Activated T-helper 17 cell treated with anti-CD3 and anti-CD28 coated beads, Interleukin-2, amount 50 U/mL, for 72 hours (primary cell): ENCODE data around the gene FABP1. TPM values are rescaled to one million over a fixed set of nuclear protein-coding genes. Genes with fewer than 3 reads are reported as not detected.
A peak's percentile ranks its signal among the peaks of the same experiment; 100 is the strongest.

Source experiments
- ATAC-seq: fragments of 150-1000 bp; cut with Tn5 transposase; replicated peaks from 2 replicates; pipeline ENCODE4 v1.10.0; 2021; ENCODE audit warnings: mild to moderate bottlenecking, moderate library complexity
- H3K27ac Mint-ChIP-seq: one replicate; pipeline ENCODE4 v1.8.0; 2022; ENCODE audit warnings: mixed read lengths
- H3K27me3 Mint-ChIP-seq: one replicate; pipeline ENCODE4 v1.8.0; 2022; ENCODE audit warnings: mixed read lengths
- H3K36me3 Mint-ChIP-seq: one replicate; pipeline ENCODE4 v1.8.0; 2022; ENCODE audit warnings: low read depth, mild to moderate bottlenecking, mixed read lengths
- H3K4me1 Mint-ChIP-seq: one replicate; pipeline ENCODE4 v1.8.0; 2022; ENCODE audit warnings: mixed read lengths
- H3K4me3 Mint-ChIP-seq: one replicate; pipeline ENCODE4 v1.8.0; 2022; ENCODE audit warnings: mild to moderate bottlenecking, mixed read lengths
- H3K9me3 Mint-ChIP-seq: one replicate; pipeline ENCODE4 v1.8.0; 2022; ENCODE audit warnings: mixed read lengths
- total RNA-seq, 2 donors: library from RNA; stranded (reverse); gene quantifications; one replicate each; pipeline ENCODE4 v1.2.3, GENCODE V29; 2022

The FABP1 gene
- total RNA-seq, result not detected

- no peak for ATAC-seq
- no peaks in the 10 kb centered on the region for H3K36me3 Mint-ChIP-seq
- H3K27me3 Mint-ChIP-seq, result peaks cover 17% of the 10 kb centered on the region
- H3K9me3 Mint-ChIP-seq, result no peaks in the 10 kb centered on the region
- no peaks in the 10 kb centered on the region for H3K4me1 Mint-ChIP-seq
- no peak within 1 kb of the TSS for H3K4me3 Mint-ChIP-seq
- H3K27ac Mint-ChIP-seq, result no peak within 1 kb of the TSS
These were observed at the start of gene FABP1 for GRCh38 chr2:88127888-88128653. FABP1 (minus strand) TSS chr2:88128062; CDS start chr2:88128017, 45 bp downstream.

- Mint-ChIP-seq H3K27ac (no peak overlapping the region), H3K36me3 (no peaks in the 10 kb centered on the region), H3K4me3 (no peak overlapping the region), H3K9me3 (peaks cover 4% of the 10 kb centered on the region), H3K4me1 (peaks cover 6% of the 10 kb centered on the region), H3K27me3 (no peaks in the 10 kb centered on the region)
- no peak for ATAC-seq
These were observed 49.7 kb upstream of the FABP1 start for GRCh38 chr2:88177556-88177955.

GRCh38 chr2:88176352-88176984 is 48.6 kb upstream of the FABP1 start:
- ATAC-seq, result no peak
- no peak overlapping the region for H3K4me3 Mint-ChIP-seq
- no peak overlapping the region for H3K27ac Mint-ChIP-seq
- peaks cover 2% of the 10 kb centered on the region for H3K9me3 Mint-ChIP-seq
- H3K27me3 Mint-ChIP-seq, result no peaks in the 10 kb centered on the region
- H3K36me3 Mint-ChIP-seq, result no peaks in the 10 kb centered on the region
- peaks cover 2% of the 10 kb centered on the region for H3K4me1 Mint-ChIP-seq

GRCh38 chr2:88172882-88173281 is 45.0 kb upstream of the FABP1 start:
- Mint-ChIP-seq H3K9me3 (no peaks in the 10 kb centered on the region), H3K27ac (no peak overlapping the region), H3K4me1 (peaks cover 4% of the 10 kb centered on the region), H3K4me3 (no peak overlapping the region), H3K36me3 (no peaks in the 10 kb centered on the region), H3K27me3 (no peaks in the 10 kb centered on the region)
- ATAC-seq, result no peak

- ATAC-seq, result no peak
- H3K36me3 Mint-ChIP-seq, result no peaks in the 10 kb centered on the region
- H3K27ac Mint-ChIP-seq, result no peak overlapping the region
- H3K4me3 Mint-ChIP-seq, result peak overlapping the region; percentile 72
- H3K27me3 Mint-ChIP-seq, result no peaks in the 10 kb centered on the region
- no peaks in the 10 kb centered on the region for H3K9me3 Mint-ChIP-seq
- peaks cover 4% of the 10 kb centered on the region for H3K4me1 Mint-ChIP-seq
These were observed 44.1 kb upstream of the FABP1 start for GRCh38 chr2:88171966-88172365.

- H3K27ac Mint-ChIP-seq, result peak overlapping the region; percentile 71
- no peaks in the 10 kb centered on the region for H3K27me3 Mint-ChIP-seq
- H3K36me3 Mint-ChIP-seq, result no peaks in the 10 kb centered on the region
- peak overlapping the region; percentile 72 for H3K4me3 Mint-ChIP-seq
- peaks cover 4% of the 10 kb centered on the region for H3K4me1 Mint-ChIP-seq
- peak; percentile 23 for ATAC-seq
- no peaks in the 10 kb centered on the region for H3K9me3 Mint-ChIP-seq
These were observed 42.6 kb upstream of the FABP1 start for GRCh38 chr2:88170472-88170892.

GRCh38 chr2:88168386-88168785 is 40.5 kb upstream of the FABP1 start:
- no peaks in the 10 kb centered on the region for H3K27me3 Mint-ChIP-seq
- no peak for ATAC-seq

GRCh38 chr2:88167740-88168139 is 39.9 kb upstream of the FABP1 start:
- ATAC-seq, result no peak
- Mint-ChIP-seq H3K9me3 (no peaks in the 10 kb centered on the region), H3K36me3 (no peaks in the 10 kb centered on the region), H3K27ac (no peak overlapping the region), H3K27me3 (no peaks in the 10 kb centered on the region), H3K4me1 (peaks cover 4% of the 10 kb centered on the region), H3K4me3 (no peak overlapping the region)

More at GRCh38 chr2:88168386-88168785, 40.5 kb upstream of the FABP1 start:
- no peak overlapping the region for H3K27ac Mint-ChIP-seq
- peaks cover 4% of the 10 kb centered on the region for H3K4me1 Mint-ChIP-seq
- no peak overlapping the region for H3K4me3 Mint-ChIP-seq
- no peaks in the 10 kb centered on the region for H3K36me3 Mint-ChIP-seq
- no peaks in the 10 kb centered on the region for H3K9me3 Mint-ChIP-seq

GRCh38 chr2:88165332-88166003 is 37.6 kb upstream of the FABP1 start:
- Mint-ChIP-seq H3K4me1 (peaks cover 4% of the 10 kb centered on the region), H3K9me3 (no peaks in the 10 kb centered on the region), H3K27me3 (no peaks in the 10 kb centered on the region), H3K27ac (no peak overlapping the region), H3K4me3 (no peak overlapping the region), H3K36me3 (no peaks in the 10 kb centered on the region)
- no peak for ATAC-seq

GRCh38 chr2:88161446-88162244 is 33.8 kb upstream of the FABP1 start:
- Mint-ChIP-seq H3K27ac (no peak overlapping the region), H3K4me1 (no peaks in the 10 kb centered on the region), H3K27me3 (no peaks in the 10 kb centered on the region), H3K4me3 (no peak overlapping the region), H3K9me3 (no peaks in the 10 kb centered on the region), H3K36me3 (no peaks in the 10 kb centered on the region)
- ATAC-seq, result no peak

- H3K27me3 Mint-ChIP-seq, result no peaks in the 10 kb centered on the region
- H3K4me1 Mint-ChIP-seq, result no peaks in the 10 kb centered on the region
- no peak for ATAC-seq
- no peak overlapping the region for H3K27ac Mint-ChIP-seq
- H3K4me3 Mint-ChIP-seq, result no peak overlapping the region
- H3K9me3 Mint-ChIP-seq, result no peaks in the 10 kb centered on the region
- no peaks in the 10 kb centered on the region for H3K36me3 Mint-ChIP-seq
These were observed 32.7 kb upstream of the FABP1 start for GRCh38 chr2:88160517-88160916.

GRCh38 chr2:88159955-88160415 is 32.1 kb upstream of the FABP1 start:
- Mint-ChIP-seq H3K9me3 (no peaks in the 10 kb centered on the region), H3K4me1 (no peaks in the 10 kb centered on the region), H3K36me3 (no peaks in the 10 kb centered on the region), H3K4me3 (no peak overlapping the region), H3K27me3 (no peaks in the 10 kb centered on the region), H3K27ac (no peak overlapping the region)
- peak; percentile 52 for ATAC-seq

GRCh38 chr2:88159481-88159880 is 31.6 kb upstream of the FABP1 start:
- ATAC-seq, result no peak
- Mint-ChIP-seq H3K27ac (no peak overlapping the region), H3K36me3 (no peaks in the 10 kb centered on the region), H3K9me3 (no peaks in the 10 kb centered on the region), H3K4me1 (no peaks in the 10 kb centered on the region), H3K4me3 (no peak overlapping the region), H3K27me3 (no peaks in the 10 kb centered on the region)

- H3K27ac Mint-ChIP-seq, result no peak overlapping the region
- H3K36me3 Mint-ChIP-seq, result no peaks in the 10 kb centered on the region
- no peak for ATAC-seq
- H3K4me3 Mint-ChIP-seq, result no peak overlapping the region
- peaks cover 28% of the 10 kb centered on the region for H3K27me3 Mint-ChIP-seq
- no peaks in the 10 kb centered on the region for H3K4me1 Mint-ChIP-seq
- peaks cover 22% of the 10 kb centered on the region for H3K9me3 Mint-ChIP-seq
These were observed 21.1 kb upstream of the FABP1 start for GRCh38 chr2:88148929-88149438.
